Heart left ventricle (tissue), 16 donors: ENCODE results near the gene PACRG. TPM values are rescaled to one million over a fixed set of nuclear protein-coding genes. Genes with fewer than 3 reads are reported as not detected.

Source experiments
- ATAC-seq, 4 donors: fragments of 200-7000 bp; cut with Tn5 transposase; one replicate each; pipeline ENCODE4 v1.9.1; 2020 to 2022; ENCODE audit warnings: moderate library complexity in 4 of 4, mild to moderate bottlenecking in 3 of 4, moderate number of reproducible peaks in 1 of 4
- DNase-seq, 5 donors: peaks; one replicate each; pipeline ENCODE4 v3.0.0-alpha.2; 2020
- H3K27ac ChIP-seq, 12 donors: fragments of 200-600 bp; sonication (generic) in 4 of 12; one replicate each; pipeline versions ENCODE4 v1.5.0 to v1.8.0; 2016 to 2022; ENCODE audit warnings: mild to moderate bottlenecking in 2 of 12
- H3K27me3 ChIP-seq, 9 donors: fragments of 200-600 bp; sonication (generic) in 2 of 9; one replicate each; pipeline versions ENCODE4 v1.5.1 to v1.8.0; 2016 to 2022; ENCODE audit warnings: mild to moderate bottlenecking in 3 of 9
- H3K36me3 ChIP-seq, 9 donors: fragments of 200-600 bp; sonication (generic) in 2 of 9; one replicate each; pipeline versions ENCODE4 v1.5.0 to v1.8.0; 2018 to 2022; ENCODE audit warnings: mild to moderate bottlenecking in 2 of 9
- H3K4me1 ChIP-seq, 12 donors: fragments of 200-600 bp; sonication (generic) in 4 of 12; one replicate each; pipeline versions ENCODE4 v1.5.0 to v1.8.0; 2016 to 2022; ENCODE audit warnings: mild to moderate bottlenecking in 3 of 12
- H3K4me3 ChIP-seq, 12 donors: fragments of 200-600 bp; sonication (generic) in 4 of 12; one replicate each; pipeline versions ENCODE4 v1.5.0 to v1.8.0; 2017 to 2022; ENCODE audit warnings: mild to moderate bottlenecking in 9 of 12, moderate library complexity in 4 of 12
- H3K9me3 ChIP-seq, 12 donors: fragments of 200-600 bp; sonication (generic) in 4 of 12; one replicate each; pipeline versions ENCODE4 v1.5.0 to v1.8.0; 2016 to 2022; ENCODE audit warnings: mild to moderate bottlenecking in 1 of 12
- POLR2A ChIP-seq, 2 donors: fragments of 450-650 bp; IDR thresholded peaks; one replicate each; pipeline ENCODE4 v1.6.1; 2017; ENCODE audit warnings: antibody characterized with exemption in 2 of 2, mild to moderate bottlenecking in 2 of 2, moderate library complexity in 2 of 2
- WGBS, 4 donors: extraction: QIAGEN DNeasy Blood & Tissue Kit in 2 of 4; methylation state at CpG; one replicate each; pipeline versions ENCODE4 v1.1.5 to v1.1.7; 2013 to 2018; 5-methylcytosine and 5-hydroxymethylcytosine counted together
- intact Hi-C, 10 donors: fragments of 100-400 bp; cut with DNase I; formaldehyde crosslinking; loops; one replicate each; pipeline versions ENCODE4 v1.11.1 to v1.14.2; 2022
- polyA plus RNA-seq, 2 donors: library from polyadenylated mRNA; stranded (reverse); fragments of 200-250 nt; gene quantifications; one replicate each; pipeline ENCODE4 v1.2.3, GENCODE V29; 2013
- total RNA-seq, 9 donors: library from RNA; depleted of rRNA in 2 of 9; stranded (reverse); fragments of >200 nt in 2 of 9; fragmentation: NEBNext Ultra II Directional in 3 of 9; extraction: Animal tissue kit (Norgen Biotek cat#: 25700) in 3 of 9; gene quantifications; one replicate each; pipeline versions ENCODE4 v1.1.0 to v1.2.4, GENCODE V29; 2016 to 2023
- TF ChIP-seq, protein P1 (sequence below), 12 donors: fragments of 200-600 bp; sonication (generic) in 4 of 12; IDR thresholded peaks; one replicate each; pipeline versions ENCODE4 v1.5.0 to v1.8.0; 2018 to 2022; ENCODE audit warnings: antibody characterized with exemption in 12 of 12, mild to moderate bottlenecking in 5 of 12
- donor health status: ischemic (EF 13 %, LVEDD 7.1; RV severe dilation, severe dysfunction).
- donor health status: healthy with polysubstance abuse.
- donor health status: DM: no; HTN: yes; CAD: no.
- donor health status: DM: no; HTN: no; CAD: no.
- donor health status: ischemic (EF 25% LVEDD 6.9; RV normal size, moderate dysfunction).
- donor health status: ischemic (EF 25% LVEDD 5.7; RV mildly dilated, moderate dysfunction).
- donor health status: healthy.
- donor health status: DM: yes; HTN: yes; CAD: no.
- donor health status: ischemic (EF 35%, LVEDD 5.7; RV mildly dilated, moderate dysfunction).
- donor health status: nonischemic (EF 11% LVEDD 7.7; RV severe dilation, severe dysfunction).
- donor health status: DM: yes; HTN: yes; CAD: no.
- donor health status: PGD.
- donor health status: ischemic (EF 29% LVEDD 5.4; RV normal size, mild dysfunction).
- donor health status: nonischemic (EF 23%, LVEDD 6.1; RV moderate dilation, normal function).

The PACRG gene
- total and polyA plus RNA-seq, 11 donors, result 2.0 to 83.3 (median 11.8) TPM

DNA sequence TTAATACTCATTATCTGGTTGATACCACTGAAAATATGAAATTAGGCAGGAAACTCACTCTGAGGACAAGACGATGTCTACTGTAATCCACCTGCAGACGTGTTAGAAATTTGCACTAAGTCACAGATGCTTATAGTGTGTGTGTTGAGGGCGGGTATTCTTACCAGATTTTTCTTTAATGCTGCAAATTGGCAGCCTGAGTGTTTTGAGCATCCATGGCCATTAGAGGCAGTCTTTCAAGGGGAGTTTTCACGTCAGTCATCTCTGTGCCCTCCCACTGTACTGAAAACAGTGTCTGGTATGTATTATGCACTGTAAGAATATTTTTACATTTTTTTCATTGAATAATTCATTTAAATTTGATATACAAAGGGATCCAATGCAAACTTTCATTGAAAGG, 420.2 kb downstream of the PACRG start:
- H3K4me3 ChIP-seq, result no peak overlapping the region
- 77 to 85% (median 80%) methylated on average over 4 of the region's 4 CpGs for WGBS, 4 donors
- DNase-seq (no peak), ATAC-seq (no peak)
- H3K27me3 ChIP-seq, result peaks cover 0 to 4% (median 0%) of the 10 kb centered on the region in 9 donors
- H3K36me3 ChIP-seq, result no peaks in the 10 kb centered on the region
- no peaks in the 10 kb centered on the region for H3K4me1 ChIP-seq
- no peak overlapping the region for H3K27ac ChIP-seq
- TF ChIP-seq, protein P1, sequence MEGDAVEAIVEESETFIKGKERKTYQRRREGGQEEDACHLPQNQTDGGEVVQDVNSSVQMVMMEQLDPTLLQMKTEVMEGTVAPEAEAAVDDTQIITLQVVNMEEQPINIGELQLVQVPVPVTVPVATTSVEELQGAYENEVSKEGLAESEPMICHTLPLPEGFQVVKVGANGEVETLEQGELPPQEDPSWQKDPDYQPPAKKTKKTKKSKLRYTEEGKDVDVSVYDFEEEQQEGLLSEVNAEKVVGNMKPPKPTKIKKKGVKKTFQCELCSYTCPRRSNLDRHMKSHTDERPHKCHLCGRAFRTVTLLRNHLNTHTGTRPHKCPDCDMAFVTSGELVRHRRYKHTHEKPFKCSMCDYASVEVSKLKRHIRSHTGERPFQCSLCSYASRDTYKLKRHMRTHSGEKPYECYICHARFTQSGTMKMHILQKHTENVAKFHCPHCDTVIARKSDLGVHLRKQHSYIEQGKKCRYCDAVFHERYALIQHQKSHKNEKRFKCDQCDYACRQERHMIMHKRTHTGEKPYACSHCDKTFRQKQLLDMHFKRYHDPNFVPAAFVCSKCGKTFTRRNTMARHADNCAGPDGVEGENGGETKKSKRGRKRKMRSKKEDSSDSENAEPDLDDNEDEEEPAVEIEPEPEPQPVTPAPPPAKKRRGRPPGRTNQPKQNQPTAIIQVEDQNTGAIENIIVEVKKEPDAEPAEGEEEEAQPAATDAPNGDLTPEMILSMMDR (IDR thresholded peaks at IDR 0.05), result peak in 1 of 12 donors; percentile 14
- TF ChIP-seq POLR2A (IDR thresholded peaks at IDR 0.05), result no peak
- intact Hi-C loops, result no loop called here
- H3K9me3 ChIP-seq, result no peaks in the 10 kb centered on the region

- no peak overlapping the region for H3K4me3 ChIP-seq
- intact Hi-C loops, result no loop called here
These were observed 420.9 kb downstream of the PACRG start for GRCh38 chr6:163148451-163149278.

DNA sequence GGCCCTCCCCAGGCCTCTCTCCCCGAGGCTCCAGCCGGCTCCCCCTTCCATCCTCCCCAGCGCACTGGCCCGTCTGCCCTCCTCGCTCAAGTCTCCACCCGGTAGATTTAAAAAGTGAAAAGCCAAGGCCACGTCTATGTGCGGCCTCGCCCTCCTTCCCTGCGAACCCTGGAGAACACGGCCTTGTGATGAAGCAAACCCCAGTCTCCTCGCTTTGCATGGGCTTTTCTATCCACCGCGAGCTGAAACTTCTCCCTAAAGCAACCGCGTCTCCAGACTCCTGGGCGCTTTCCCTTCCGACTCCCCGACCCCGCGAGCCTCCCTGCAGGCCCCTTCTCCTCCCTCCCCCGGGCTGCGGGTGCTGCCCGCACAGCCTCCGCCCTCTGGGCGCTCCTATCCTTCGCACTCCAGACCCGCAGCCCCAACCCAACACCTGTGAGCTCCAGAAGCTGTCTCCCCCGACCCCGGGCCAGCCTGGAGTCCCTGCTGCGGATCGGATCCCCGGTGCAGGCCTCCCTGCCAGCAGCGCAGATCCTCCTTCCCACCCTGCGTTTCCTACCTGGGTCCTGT, 421.6 kb downstream of the PACRG start:
- no peaks in the 10 kb centered on the region for H3K4me1 ChIP-seq
- intact Hi-C loops, result no loop called here
- H3K9me3 ChIP-seq, result no peaks in the 10 kb centered on the region
- no peaks in the 10 kb centered on the region for H3K36me3 ChIP-seq
- H3K27ac ChIP-seq, result peak overlapping the region in 1 of 12 donors; percentile 1
- no peak for TF ChIP-seq POLR2A (IDR thresholded peaks at IDR 0.05)
- TF ChIP-seq, protein P1 (IDR thresholded peaks at IDR 0.05), result no peak
- peaks cover 0 to 4% (median 0%) of the 10 kb centered on the region in 9 donors for H3K27me3 ChIP-seq
- WGBS, 4 donors, result 82 to 90% (median 87%) methylated on average over 35 of the region's 35 CpGs
- no peak for DNase-seq
- ATAC-seq, result peak in 1 of 4 donors; percentile 27
- H3K4me3 ChIP-seq, result no peak overlapping the region

More at GRCh38 chr6:163148451-163149278, 420.9 kb downstream of the PACRG start:
- no peaks in the 10 kb centered on the region for H3K9me3 ChIP-seq
- H3K27me3 ChIP-seq, result peaks cover 0 to 4% (median 0%) of the 10 kb centered on the region in 9 donors
- DNase-seq (no peak), ATAC-seq (peak in 2 of 4 donors; percentile 9 to 13)
- TF ChIP-seq POLR2A (IDR thresholded peaks at IDR 0.05), result no peak
- TF ChIP-seq, protein P1 (IDR thresholded peaks at IDR 0.05), result no peak
- 69 to 90% (median 75%) methylated on average over 22 to 24 of the region's 24 CpGs for WGBS, 4 donors
- H3K4me1 ChIP-seq, result no peaks in the 10 kb centered on the region
- H3K27ac ChIP-seq, result peak overlapping the region in 1 of 12 donors; percentile 1
- no peaks in the 10 kb centered on the region for H3K36me3 ChIP-seq

DNA sequence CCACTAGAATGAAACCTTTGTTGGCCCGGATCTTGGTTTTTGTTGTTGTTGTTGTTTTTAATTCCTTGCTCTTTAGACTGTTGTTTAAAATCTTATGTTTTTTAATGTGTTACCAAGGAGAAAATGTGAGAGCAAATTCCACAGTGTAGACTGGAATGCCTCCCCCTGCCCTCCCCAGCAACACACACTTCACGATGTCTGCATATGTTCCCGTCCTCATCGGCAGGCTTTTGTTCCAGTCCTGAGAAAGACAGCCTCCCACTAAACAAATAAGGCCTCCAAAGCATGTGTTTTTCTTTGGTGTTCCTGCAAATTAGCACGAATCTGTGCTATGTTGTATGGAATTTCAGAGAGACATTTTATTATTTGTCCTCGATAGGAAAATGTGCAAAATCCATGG, 423.4 kb downstream of the PACRG start:
- Histone ChIP-seq H3K9me3 (no peaks in the 10 kb centered on the region), H3K36me3 (no peaks in the 10 kb centered on the region), H3K4me3 (no peak overlapping the region), H3K4me1 (no peaks in the 10 kb centered on the region), H3K27ac (no peak overlapping the region), H3K27me3 (peaks cover 0 to 4% (median 0%) of the 10 kb centered on the region in 9 donors)
- 71 to 92% (median 82%) methylated on average over 6 of the region's 6 CpGs for WGBS, 4 donors
- TF ChIP-seq, protein P1 (IDR thresholded peaks at IDR 0.05), result no peak
- no peak for TF ChIP-seq POLR2A (IDR thresholded peaks at IDR 0.05)
- intact Hi-C loops, result no loop called here
- no peak for DNase-seq
- no peak for ATAC-seq
